ENCODE results near the gene EXOC3.
"Not testable (repeated sequence)": the region's sequence is repeated elsewhere in the genome, so short reads cannot be mapped to it uniquely, and the experiment has no call there.

The EXOC3 gene

GRCh38 chr5:473551-474192 lies 30.7 kb downstream of the EXOC3 start:
- Histone ChIP-seq H3K27me3 (ENCODE audit: control insufficient read depth, insufficient read depth, low read length, poor library complexity, severe bottlenecking) (peaks cover 45% of the 10 kb centered on the region), H3K36me3 (ENCODE audit: control insufficient read depth, insufficient read depth, low read length) (no peaks in the 10 kb centered on the region), H3K4me3 (ENCODE audit: insufficient read depth, low read depth, low read length) (peak overlapping the region; percentile 67), H3K4me1 (ENCODE audit: control insufficient read depth, insufficient read depth, low read length) (peaks cover 6% of the 10 kb centered on the region), H3K9me3 (ENCODE audit: control insufficient read depth, low read length) (no peaks in the 10 kb centered on the region), H3K27ac (ENCODE audit: insufficient read depth, low read depth, low read length, poor library complexity, severe bottlenecking) (no peak overlapping the region)
- WGBS, 2 experiments = 1% methylated on average over 44 of the region's 44 CpGs

GRCh38 chr5:474232-474839 lies 31.4 kb downstream of the EXOC3 start:
- 1 to 2% methylated on average over 21 to 40 of the region's 50 CpGs for WGBS, 2 experiments
- not testable (repeated sequence) for H3K4me1 ChIP-seq (ENCODE audit: control insufficient read depth, insufficient read depth, low read length); H3K36me3 ChIP-seq (ENCODE audit: control insufficient read depth, insufficient read depth, low read length); H3K9me3 ChIP-seq (ENCODE audit: control insufficient read depth, low read length); H3K27ac ChIP-seq (ENCODE audit: insufficient read depth, low read depth, low read length, poor library complexity, severe bottlenecking)
- peaks cover 45% of the 10 kb centered on the region for H3K27me3 ChIP-seq (ENCODE audit: control insufficient read depth, insufficient read depth, low read length, poor library complexity, severe bottlenecking)
- peak overlapping the region; percentile 67 for H3K4me3 ChIP-seq (ENCODE audit: insufficient read depth, low read depth, low read length)

- Histone ChIP-seq H3K4me3 (ENCODE audit: insufficient read depth, low read depth, low read length) (no peak overlapping the region), H3K27me3 (ENCODE audit: control insufficient read depth, insufficient read depth, low read length, poor library complexity, severe bottlenecking) (peaks cover 45% of the 10 kb centered on the region), H3K4me1 (ENCODE audit: control insufficient read depth, insufficient read depth, low read length) (peaks cover 6% of the 10 kb centered on the region), H3K9me3 (ENCODE audit: control insufficient read depth, low read length) (no peaks in the 10 kb centered on the region), H3K36me3 (ENCODE audit: control insufficient read depth, insufficient read depth, low read length) (no peaks in the 10 kb centered on the region), H3K27ac (ENCODE audit: insufficient read depth, low read depth, low read length, poor library complexity, severe bottlenecking) (no peak overlapping the region)
- 20% methylated on average over 50 of the region's 50 CpGs for WGBS, 2 experiments
Observed at GRCh38 chr5:474840-475661, 32.1 kb downstream of the EXOC3 start.

GRCh38 chr5:475704-476101 lies 32.7 kb downstream of the EXOC3 start:
- H3K4me1 ChIP-seq (ENCODE audit: control insufficient read depth, insufficient read depth, low read length) = peaks cover 6% of the 10 kb centered on the region
- WGBS, 2 experiments = 69 to 74% methylated on average over 8 of the region's 8 CpGs

GRCh38 chr5:476102-476813 lies 33.3 kb downstream of the EXOC3 start:
- H3K9me3 ChIP-seq (ENCODE audit: control insufficient read depth, low read length) = no peaks in the 10 kb centered on the region
- H3K27me3 ChIP-seq (ENCODE audit: control insufficient read depth, insufficient read depth, low read length, poor library complexity, severe bottlenecking) = peaks cover 45% of the 10 kb centered on the region
- no peak overlapping the region for H3K4me3 ChIP-seq (ENCODE audit: insufficient read depth, low read depth, low read length)
- peaks cover 6% of the 10 kb centered on the region for H3K4me1 ChIP-seq (ENCODE audit: control insufficient read depth, insufficient read depth, low read length)
- no peaks in the 10 kb centered on the region for H3K36me3 ChIP-seq (ENCODE audit: control insufficient read depth, insufficient read depth, low read length)
- H3K27ac ChIP-seq (ENCODE audit: insufficient read depth, low read depth, low read length, poor library complexity, severe bottlenecking) = no peak overlapping the region
- 87 to 89% methylated on average over 51 of the region's 51 CpGs for WGBS, 2 experiments

More at GRCh38 chr5:475704-476101, 32.7 kb downstream of the EXOC3 start:
- Histone ChIP-seq H3K36me3 (ENCODE audit: control insufficient read depth, insufficient read depth, low read length) (no peaks in the 10 kb centered on the region), H3K9me3 (ENCODE audit: control insufficient read depth, low read length) (no peaks in the 10 kb centered on the region), H3K27ac (ENCODE audit: insufficient read depth, low read depth, low read length, poor library complexity, severe bottlenecking) (no peak overlapping the region), H3K27me3 (ENCODE audit: control insufficient read depth, insufficient read depth, low read length, poor library complexity, severe bottlenecking) (peaks cover 45% of the 10 kb centered on the region), H3K4me3 (ENCODE audit: insufficient read depth, low read depth, low read length) (no peak overlapping the region)

GRCh38 chr5:476814-477175 lies 33.8 kb downstream of the EXOC3 start:
- peaks cover 45% of the 10 kb centered on the region for H3K27me3 ChIP-seq (ENCODE audit: control insufficient read depth, insufficient read depth, low read length, poor library complexity, severe bottlenecking)
- WGBS, 2 experiments = 80 to 84% methylated on average over 9 of the region's 9 CpGs
- no peak overlapping the region for H3K4me3 ChIP-seq (ENCODE audit: insufficient read depth, low read depth, low read length)
- H3K9me3 ChIP-seq (ENCODE audit: control insufficient read depth, low read length) = no peaks in the 10 kb centered on the region
- H3K4me1 ChIP-seq (ENCODE audit: control insufficient read depth, insufficient read depth, low read length) = peaks cover 6% of the 10 kb centered on the region
- no peaks in the 10 kb centered on the region for H3K36me3 ChIP-seq (ENCODE audit: control insufficient read depth, insufficient read depth, low read length)
- no peak overlapping the region for H3K27ac ChIP-seq (ENCODE audit: insufficient read depth, low read depth, low read length, poor library complexity, severe bottlenecking)

- Histone ChIP-seq H3K36me3 (ENCODE audit: control insufficient read depth, insufficient read depth, low read length) (no peaks in the 10 kb centered on the region), H3K27me3 (ENCODE audit: control insufficient read depth, insufficient read depth, low read length, poor library complexity, severe bottlenecking) (peaks cover 45% of the 10 kb centered on the region), H3K9me3 (ENCODE audit: control insufficient read depth, low read length) (no peaks in the 10 kb centered on the region), H3K27ac (ENCODE audit: insufficient read depth, low read depth, low read length, poor library complexity, severe bottlenecking) (no peak overlapping the region), H3K4me3 (ENCODE audit: insufficient read depth, low read depth, low read length) (no peak overlapping the region), H3K4me1 (ENCODE audit: control insufficient read depth, insufficient read depth, low read length) (peaks cover 6% of the 10 kb centered on the region)
- 84 to 85% methylated on average over 19 of the region's 19 CpGs for WGBS, 2 experiments
Observed at GRCh38 chr5:477247-477646, 34.3 kb downstream of the EXOC3 start.

- peaks cover 45% of the 10 kb centered on the region for H3K27me3 ChIP-seq (ENCODE audit: control insufficient read depth, insufficient read depth, low read length, poor library complexity, severe bottlenecking)
- WGBS, 2 experiments = 90 to 92% methylated on average over 13 of the region's 13 CpGs
- H3K9me3 ChIP-seq (ENCODE audit: control insufficient read depth, low read length) = no peaks in the 10 kb centered on the region
- H3K27ac ChIP-seq (ENCODE audit: insufficient read depth, low read depth, low read length, poor library complexity, severe bottlenecking) = no peak overlapping the region
- H3K36me3 ChIP-seq (ENCODE audit: control insufficient read depth, insufficient read depth, low read length) = no peaks in the 10 kb centered on the region
- no peak overlapping the region for H3K4me3 ChIP-seq (ENCODE audit: insufficient read depth, low read depth, low read length)
- H3K4me1 ChIP-seq (ENCODE audit: control insufficient read depth, insufficient read depth, low read length) = peaks cover 6% of the 10 kb centered on the region
Observed at GRCh38 chr5:477871-478270, 34.9 kb downstream of the EXOC3 start.

- H3K27me3 ChIP-seq (ENCODE audit: control insufficient read depth, insufficient read depth, low read length, poor library complexity, severe bottlenecking) = peaks cover 41% of the 10 kb centered on the region
- H3K9me3 ChIP-seq (ENCODE audit: control insufficient read depth, low read length) = no peaks in the 10 kb centered on the region
- no peak overlapping the region for H3K4me3 ChIP-seq (ENCODE audit: insufficient read depth, low read depth, low read length)
- no peak overlapping the region for H3K27ac ChIP-seq (ENCODE audit: insufficient read depth, low read depth, low read length, poor library complexity, severe bottlenecking)
- no peaks in the 10 kb centered on the region for H3K36me3 ChIP-seq (ENCODE audit: control insufficient read depth, insufficient read depth, low read length)
- H3K4me1 ChIP-seq (ENCODE audit: control insufficient read depth, insufficient read depth, low read length) = peaks cover 6% of the 10 kb centered on the region
- WGBS, 2 experiments = 90% methylated on average over 18 of the region's 18 CpGs
Observed at GRCh38 chr5:478369-478981, 35.5 kb downstream of the EXOC3 start.

All from ectodermal cell (in vitro differentiated cells).